VCaP (cell line): ENCODE results near the gene ABCC1.
"Not testable (repeated sequence)": the region's sequence is repeated elsewhere in the genome, so short reads cannot be mapped to it uniquely, and the experiment has no call there.

Source experiments
- H3K27ac ChIP-seq: fragments of 450-650 bp; 2 replicates; pipeline ENCODE4 v1.5.1; 2017
- CTCF ChIP-seq: fragments of 450-650 bp; conservative IDR thresholded peaks from 2 replicates; pipeline ENCODE4 v1.5.1; 2017; ENCODE audit warnings: mild to moderate bottlenecking, moderate library complexity

ABCC1 gene

GRCh38 chr16:16175296-16175695 lies 225.9 kb downstream of the ABCC1 start:
- H3K27ac ChIP-seq = no peak overlapping the region
- TF ChIP-seq CTCF = no peak

GRCh38 chr16:16176328-16176727 lies 226.9 kb downstream of the ABCC1 start:
- no peak for TF ChIP-seq CTCF
- H3K27ac ChIP-seq = no peak overlapping the region

- no peak overlapping the region for H3K27ac ChIP-seq
- TF ChIP-seq CTCF = no peak
Observed at GRCh38 chr16:16178455-16179162, 229.2 kb downstream of the ABCC1 start.

GRCh38 chr16:16181748-16182147 lies 232.3 kb downstream of the ABCC1 start:
- H3K27ac ChIP-seq = not testable (repeated sequence)

- TF ChIP-seq CTCF = no peak
- no peak overlapping the region for H3K27ac ChIP-seq
Observed at GRCh38 chr16:16182918-16183317, 233.5 kb downstream of the ABCC1 start.

- H3K27ac ChIP-seq = no peak overlapping the region
- TF ChIP-seq CTCF = no peak
Observed at GRCh38 chr16:16183562-16183961, 234.1 kb downstream of the ABCC1 start.

- no peak overlapping the region for H3K27ac ChIP-seq
- TF ChIP-seq CTCF = no peak
Observed at GRCh38 chr16:16184594-16184993, 235.2 kb downstream of the ABCC1 start.

GRCh38 chr16:16185095-16185494 lies 235.7 kb downstream of the ABCC1 start:
- H3K27ac ChIP-seq = no peak overlapping the region

More at GRCh38 chr16:16185095-16185494, 235.7 kb downstream of the ABCC1 start:
- TF ChIP-seq CTCF = no peak
